IPS-15b (cell line): ENCODE measurements around the gene CRABP2.

Experiments used
- H3K27me3 ChIP-seq: one replicate; pipeline ENCODE4 v1.6.1; 2013; ENCODE audit warnings: low read length; ENCODE audit not compliant: control insufficient read depth, insufficient read depth
- H3K36me3 ChIP-seq: one replicate; pipeline ENCODE4 v1.6.1; 2013; ENCODE audit warnings: low read length; ENCODE audit not compliant: control insufficient read depth, insufficient read depth
- H3K4me1 ChIP-seq: one replicate; pipeline ENCODE4 v1.6.1; 2013; ENCODE audit warnings: mild to moderate bottlenecking, low read length; ENCODE audit not compliant: control insufficient read depth, insufficient read depth
- H3K4me3 ChIP-seq: one replicate; pipeline ENCODE4 v1.5.1; 2013; ENCODE audit warnings: low read depth, low read length
- H3K9ac ChIP-seq: one replicate; pipeline ENCODE4 v1.6.1; 2013; ENCODE audit warnings: low read depth, mild to moderate bottlenecking, low read length
- H3K9me3 ChIP-seq: one replicate; pipeline ENCODE4 v1.6.1; 2013; ENCODE audit warnings: mild to moderate bottlenecking, low read length; ENCODE audit not compliant: control insufficient read depth, insufficient read depth

Gene CRABP2

DNA sequence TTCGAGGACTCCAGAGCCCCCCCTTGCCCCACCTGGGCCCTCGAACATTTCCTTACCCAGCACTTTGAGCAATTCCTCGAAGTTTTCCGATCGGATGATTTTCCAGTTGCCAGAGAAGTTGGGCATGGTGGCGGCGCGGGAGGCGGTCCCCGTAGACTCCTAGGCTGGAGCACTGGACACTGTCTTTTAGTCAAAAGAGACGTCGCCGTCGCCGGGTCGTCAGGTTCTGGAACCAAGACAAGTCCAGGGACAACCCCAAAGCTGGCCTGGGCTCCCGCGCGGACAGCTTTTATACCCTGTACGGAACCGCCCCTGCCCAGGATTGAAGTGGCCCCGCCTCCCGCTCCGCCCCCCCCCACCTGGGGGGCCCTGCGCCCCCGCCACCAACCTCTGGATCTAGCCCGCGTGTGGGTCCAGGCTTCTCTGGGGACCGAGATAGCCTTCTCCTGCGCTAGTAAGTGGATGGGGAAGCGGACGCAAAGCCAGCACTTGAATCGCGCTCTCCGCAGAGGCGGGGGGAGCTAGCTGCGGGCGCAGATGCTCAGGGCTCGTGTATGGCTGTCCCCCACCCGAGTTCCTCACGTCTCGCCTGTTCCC, at the start of gene CRABP2:
TSS of gene CRABP2 (minus strand) at position 263 of the 597 bp plus-strand sequence. CDS start at position 126, 137 bp downstream.
- H3K9ac ChIP-seq = peak within 1 kb of the TSS; percentile 79
- H3K36me3 ChIP-seq = peaks cover 11% of the 10 kb centered on the region
- H3K4me1 ChIP-seq = peaks cover 32% of the 10 kb centered on the region
- H3K9me3 ChIP-seq = no peaks in the 10 kb centered on the region
- peaks cover 11% of the 10 kb centered on the region for H3K27me3 ChIP-seq
- H3K4me3 ChIP-seq = peak within 1 kb of the TSS; percentile 85

GRCh38 chr1:156754219-156754618, 48.8 kb upstream of the CRABP2 start:
- Histone ChIP-seq H3K4me3 (no peak overlapping the region), H3K36me3 (peaks cover 3% of the 10 kb centered on the region), H3K9ac (no peak overlapping the region), H3K9me3 (no peaks in the 10 kb centered on the region), H3K27me3 (peaks cover 4% of the 10 kb centered on the region), H3K4me1 (peaks cover 14% of the 10 kb centered on the region)

DNA sequence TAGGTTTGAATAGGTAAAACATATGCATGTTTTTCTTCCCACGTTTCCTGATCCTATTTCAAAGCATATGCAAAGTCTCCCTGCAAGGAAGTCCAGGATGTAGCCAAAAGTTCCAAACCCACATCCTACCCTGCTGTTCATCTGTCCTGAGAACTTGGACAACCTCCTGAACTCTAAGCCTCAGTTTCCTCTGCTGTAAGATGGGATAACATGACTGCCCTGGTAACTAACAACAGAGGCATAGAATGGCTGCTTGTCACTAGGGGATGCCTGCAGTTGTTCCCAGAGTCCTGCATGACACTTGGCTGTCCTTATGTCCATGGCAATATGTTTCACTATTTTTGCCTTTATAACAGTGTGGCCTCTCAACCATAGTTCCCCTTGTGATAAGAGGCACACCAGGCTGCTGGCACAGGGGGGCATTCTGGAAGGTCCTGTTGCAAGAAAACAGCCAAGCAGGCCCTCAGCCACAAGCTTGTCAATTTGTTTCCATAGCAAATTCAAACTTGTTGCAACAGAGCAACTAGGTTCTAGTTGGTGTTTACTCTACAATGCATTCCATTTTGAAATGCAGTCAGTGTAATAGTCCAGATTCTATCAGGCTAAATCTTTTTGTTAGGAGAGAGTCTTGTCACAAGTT, 47.6 kb upstream of the CRABP2 start:
- peak overlapping the region; percentile 99 for H3K4me3 ChIP-seq
- peaks cover 26% of the 10 kb centered on the region for H3K4me1 ChIP-seq
- no peaks in the 10 kb centered on the region for H3K9me3 ChIP-seq
- no peak overlapping the region for H3K9ac ChIP-seq
- H3K36me3 ChIP-seq = peaks cover 6% of the 10 kb centered on the region
- H3K27me3 ChIP-seq = peaks cover 4% of the 10 kb centered on the region

DNA sequence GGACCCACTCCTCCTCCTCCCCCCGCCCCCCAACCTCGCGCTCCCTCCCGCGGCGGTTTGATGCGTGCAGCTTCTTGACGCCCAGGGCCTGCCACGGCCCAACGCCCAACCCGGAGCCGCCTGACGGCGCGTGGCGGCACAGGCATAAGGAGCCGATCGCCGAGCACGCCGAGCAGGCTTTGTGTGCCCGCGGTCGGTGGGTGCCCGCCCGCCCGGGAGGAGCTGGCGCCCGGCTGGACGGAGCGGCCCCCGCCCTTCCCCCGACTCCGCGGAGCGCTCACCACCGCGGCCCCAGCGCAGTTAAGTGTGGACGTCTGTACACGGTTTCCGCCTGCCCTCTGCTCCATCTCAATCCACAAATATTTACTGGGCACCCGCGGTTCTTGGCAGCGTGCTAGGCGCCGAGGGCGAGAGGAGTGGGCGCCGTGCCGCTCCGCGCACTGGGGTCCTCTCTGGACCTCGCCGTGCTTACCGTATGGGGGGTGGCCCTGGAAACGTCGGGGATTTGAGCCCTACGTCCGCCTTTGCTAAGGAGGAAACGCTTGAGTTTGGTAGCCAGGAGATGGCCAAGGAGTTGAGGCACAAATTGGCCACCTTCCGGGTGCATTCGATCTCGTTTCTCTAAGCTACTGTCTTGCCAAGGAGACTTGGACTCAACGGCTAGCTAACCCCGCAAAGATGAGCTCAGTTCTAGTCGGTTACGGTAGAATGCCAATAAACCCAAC, 46.5 kb upstream of the CRABP2 start:
- H3K4me1 ChIP-seq = peaks cover 31% of the 10 kb centered on the region
- H3K27me3 ChIP-seq = peaks cover 4% of the 10 kb centered on the region
- peaks cover 6% of the 10 kb centered on the region for H3K36me3 ChIP-seq
- no peaks in the 10 kb centered on the region for H3K9me3 ChIP-seq
- peak overlapping the region; percentile 99 for H3K4me3 ChIP-seq
- H3K9ac ChIP-seq = peak overlapping the region; percentile 97

DNA sequence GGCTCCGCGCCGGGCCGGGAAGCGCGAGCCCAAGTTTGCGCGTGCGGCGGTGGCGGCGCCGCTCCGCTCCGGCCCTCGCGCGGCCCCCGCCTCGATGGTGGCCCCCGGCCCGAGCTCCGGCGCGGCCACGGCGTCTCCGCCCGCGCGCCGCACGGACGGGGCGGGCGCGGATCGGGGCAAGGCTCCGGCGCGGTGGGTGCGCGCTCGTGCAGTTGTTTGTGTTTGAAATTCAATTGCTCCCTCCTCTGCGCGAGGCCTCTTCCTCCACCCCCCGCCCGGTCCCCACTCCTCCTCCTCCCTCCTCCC, 46.0 kb upstream of the CRABP2 start, which contains the start of gene HDGF:
TSS of gene HDGF (minus strand) at position 225 of the 306 bp plus-strand sequence. CDS start 246 bp downstream, outside the sequence.
- H3K27me3 ChIP-seq = peaks cover 4% of the 10 kb centered on the region
- peaks cover 32% of the 10 kb centered on the region for H3K4me1 ChIP-seq
- no peaks in the 10 kb centered on the region for H3K9me3 ChIP-seq
- peak within 1 kb of the TSS; percentile 99 for H3K4me3 ChIP-seq
- H3K9ac ChIP-seq = peak within 1 kb of the TSS; percentile 97
- peaks cover 6% of the 10 kb centered on the region for H3K36me3 ChIP-seq

GRCh38 chr1:156750711-156751450, 45.5 kb upstream of the CRABP2 start:
- Histone ChIP-seq H3K36me3 (peaks cover 6% of the 10 kb centered on the region), H3K27me3 (peaks cover 4% of the 10 kb centered on the region), H3K9ac (peak overlapping the region; percentile 62), H3K4me3 (peak overlapping the region; percentile 81), H3K4me1 (peaks cover 37% of the 10 kb centered on the region), H3K9me3 (no peaks in the 10 kb centered on the region)

DNA sequence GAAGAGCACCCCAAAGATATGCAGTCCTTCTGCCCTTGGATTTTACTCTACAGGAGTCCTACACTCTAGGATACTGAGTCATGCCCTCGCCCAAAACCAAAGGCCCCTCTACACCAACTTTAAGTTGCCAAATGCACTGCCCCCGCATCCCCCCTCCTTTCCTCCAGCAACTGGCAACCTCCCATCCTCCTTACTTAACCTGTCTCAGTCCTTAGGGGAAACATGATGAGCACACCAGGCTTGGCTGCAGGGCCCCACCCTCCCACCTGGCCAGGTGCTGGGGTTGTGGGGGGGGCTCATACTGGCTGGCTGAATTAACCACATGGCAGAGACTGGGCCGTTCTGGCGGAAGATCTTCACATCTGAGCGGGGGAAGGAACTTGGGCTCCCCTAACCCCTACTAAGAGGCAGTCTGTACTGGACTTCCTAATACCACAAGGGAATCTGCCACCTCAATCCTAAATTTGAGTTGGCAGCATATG, 44.8 kb upstream of the CRABP2 start:
- H3K36me3 ChIP-seq = peaks cover 6% of the 10 kb centered on the region
- peak overlapping the region; percentile 81 for H3K4me3 ChIP-seq
- H3K4me1 ChIP-seq = peaks cover 39% of the 10 kb centered on the region
- H3K27me3 ChIP-seq = peaks cover 4% of the 10 kb centered on the region
- peak overlapping the region; percentile 62 for H3K9ac ChIP-seq
- H3K9me3 ChIP-seq = no peaks in the 10 kb centered on the region

GRCh38 chr1:156749419-156750118, 44.2 kb upstream of the CRABP2 start:
- H3K27me3 ChIP-seq = peaks cover 4% of the 10 kb centered on the region
- peak overlapping the region; percentile 81 for H3K4me3 ChIP-seq
- H3K4me1 ChIP-seq = peaks cover 39% of the 10 kb centered on the region
- H3K36me3 ChIP-seq = peaks cover 10% of the 10 kb centered on the region
- no peaks in the 10 kb centered on the region for H3K9me3 ChIP-seq
- no peak overlapping the region for H3K9ac ChIP-seq

DNA sequence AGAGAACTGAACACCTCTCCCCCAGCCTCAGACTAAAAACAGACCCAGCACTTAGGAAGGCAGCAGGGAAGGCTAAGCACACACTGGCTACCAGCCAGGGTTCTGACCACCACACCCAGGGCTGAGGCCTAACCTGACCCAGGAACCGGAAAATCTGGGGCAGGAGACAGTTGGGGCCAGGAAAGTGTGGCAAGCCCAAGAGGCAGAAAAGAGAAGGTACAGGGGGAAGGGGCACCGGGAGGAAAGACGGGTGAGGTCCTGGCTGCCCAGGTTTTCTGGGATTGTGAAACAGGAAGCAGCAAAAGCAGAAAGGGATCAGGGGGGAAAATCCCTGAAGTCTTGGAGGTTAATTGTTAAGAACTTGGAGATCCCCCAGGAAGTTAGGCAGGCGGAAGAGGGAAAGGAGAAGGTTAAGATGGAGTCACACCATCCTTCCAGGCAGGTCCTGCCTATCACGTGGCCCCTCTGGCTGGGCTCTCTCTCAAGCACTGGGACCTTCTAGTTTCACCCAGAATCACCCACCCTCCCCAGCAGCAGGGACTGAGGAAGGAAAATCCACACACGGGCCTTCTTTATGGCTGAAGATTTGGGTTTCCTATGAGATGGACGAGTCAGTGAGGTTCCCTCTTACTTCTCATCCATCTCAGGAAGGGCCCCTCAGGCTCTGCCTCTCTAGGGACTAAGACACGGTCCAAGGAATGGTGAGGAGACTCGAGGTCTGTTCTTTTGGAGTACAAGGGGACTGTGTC, 43.5 kb upstream of the CRABP2 start:
- peak overlapping the region; percentile 19 for H3K4me3 ChIP-seq
- H3K27me3 ChIP-seq = peaks cover 4% of the 10 kb centered on the region
- peak overlapping the region; percentile 54 for H3K9ac ChIP-seq
- H3K9me3 ChIP-seq = no peaks in the 10 kb centered on the region
- H3K4me1 ChIP-seq = peaks cover 39% of the 10 kb centered on the region
- peaks cover 15% of the 10 kb centered on the region for H3K36me3 ChIP-seq

DNA sequence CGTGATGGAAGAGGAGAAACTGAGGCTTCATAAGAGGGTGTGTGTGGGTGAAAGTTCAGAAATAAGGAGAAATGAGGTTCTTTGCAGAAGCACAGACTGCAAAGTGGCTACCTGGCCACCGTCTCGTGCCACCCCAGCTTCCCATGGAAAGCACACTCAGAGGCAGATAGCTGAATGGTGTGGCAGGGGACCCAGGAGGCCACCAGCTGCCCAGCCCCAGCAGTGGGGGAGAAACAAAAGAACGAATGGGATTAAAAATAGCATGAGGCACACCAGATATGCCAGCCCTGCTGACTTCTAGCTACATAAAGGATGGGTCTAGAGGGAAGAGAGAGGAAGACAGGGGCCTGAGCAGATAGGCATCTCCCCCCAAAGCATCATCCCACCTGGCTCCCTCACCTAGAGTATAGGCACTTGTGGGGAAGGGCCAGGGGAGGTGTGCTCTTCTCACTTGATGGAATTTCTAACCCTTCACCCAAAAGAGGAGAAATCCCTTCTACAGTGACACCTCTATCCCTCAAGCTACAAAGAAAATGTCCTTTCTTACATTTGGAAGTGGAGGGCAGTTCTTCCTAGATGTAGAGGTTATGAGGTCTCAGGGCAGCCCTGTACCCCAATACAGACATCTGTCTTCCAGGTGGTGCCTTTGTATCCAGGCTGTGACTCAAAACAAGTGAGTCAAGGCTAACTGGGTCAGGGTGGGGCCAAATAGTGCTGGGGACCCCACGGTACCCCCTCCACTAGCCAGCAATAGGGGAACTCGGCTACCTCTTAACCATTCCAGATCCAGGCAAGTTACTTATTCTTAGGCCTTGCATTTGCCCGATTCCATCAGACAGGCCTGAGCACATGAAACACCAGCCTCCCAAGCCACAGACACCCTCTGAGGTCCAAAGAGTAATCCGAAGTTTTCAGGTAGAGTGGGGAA, 42.6 kb upstream of the CRABP2 start:
- Histone ChIP-seq H3K9me3 (no peaks in the 10 kb centered on the region), H3K4me1 (peaks cover 38% of the 10 kb centered on the region)

More for the DNA sequence above, 42.6 kb upstream of the CRABP2 start:
- Histone ChIP-seq H3K27me3 (peaks cover 4% of the 10 kb centered on the region), H3K36me3 (peaks cover 24% of the 10 kb centered on the region), H3K4me3 (peak overlapping the region; percentile 56), H3K9ac (peak overlapping the region; percentile 54)
